NCI-H2107 treated with DMSO at 0.1 percent for 48 hours (cell line): ENCODE results near the gene KRTAP10-1.
"Not testable (repeated sequence)": the region's sequence is repeated elsewhere in the genome, so short reads cannot be mapped to it uniquely, and the experiment has no call there.

ENCODE experiments used
- DNase-seq: peaks from one replicate; lab custom pipeline; 2025; ENCODE audit not compliant: unreplicated experiment; lab: John Stamatoyannopoulos, UW

Gene KRTAP10-1

DNA sequence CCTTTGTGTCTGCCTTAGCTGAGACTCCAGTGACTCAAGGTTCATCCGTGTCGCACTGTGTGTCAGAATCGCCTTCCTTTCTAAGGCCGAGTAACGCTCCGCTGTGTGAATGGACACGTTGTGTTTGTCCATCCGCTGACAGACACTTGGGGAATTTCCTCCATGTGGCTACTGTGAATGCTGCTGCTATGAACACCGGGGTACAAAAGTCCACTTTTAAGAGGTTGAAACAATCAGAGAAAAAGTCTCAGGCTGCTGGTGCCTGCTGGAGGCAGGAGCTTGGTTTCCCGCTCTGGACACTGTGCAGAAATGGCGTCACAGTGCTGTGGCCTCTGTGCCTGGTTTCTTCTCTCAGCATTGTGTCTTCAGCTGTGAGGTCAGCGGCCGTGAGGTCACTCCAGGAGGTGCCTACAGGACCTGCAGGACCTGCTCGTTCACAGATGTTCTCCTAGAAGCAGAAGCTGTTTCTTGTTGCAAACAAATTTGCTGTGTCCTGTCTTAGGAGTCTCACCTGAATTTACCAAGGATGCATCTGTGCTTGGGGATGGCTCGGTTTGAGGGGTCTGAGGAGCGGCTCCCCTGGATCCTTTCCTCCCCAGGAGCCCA is 34.2 kb downstream of the KRTAP10-1 start:
- no peak for DNase-seq

DNA sequence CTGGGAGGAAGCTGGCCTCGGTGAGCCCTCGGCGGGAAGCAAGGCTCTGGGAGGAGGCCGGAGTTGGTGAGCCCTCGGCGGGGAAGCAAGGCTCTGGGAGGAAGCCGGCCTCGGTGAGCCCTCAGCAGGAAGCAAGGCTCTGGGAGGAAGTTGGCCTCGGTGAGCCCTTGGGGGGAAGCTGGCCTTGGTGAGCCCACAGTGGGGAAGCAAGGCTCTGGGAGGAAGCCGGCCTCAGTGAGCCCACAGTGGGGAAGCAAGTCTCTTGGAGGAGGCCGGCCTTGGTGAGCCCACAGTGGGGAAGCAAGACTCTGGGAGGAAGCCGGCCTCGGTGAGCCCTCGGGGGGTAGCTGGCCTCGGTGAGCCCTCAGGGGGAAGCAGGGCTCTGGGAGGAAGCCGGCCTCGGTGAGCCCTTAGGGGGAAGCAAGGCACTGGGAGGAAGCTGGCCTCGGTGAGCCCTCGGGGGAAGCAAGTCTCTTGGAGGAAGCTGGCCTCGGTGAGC is 36.0 kb downstream of the KRTAP10-1 start:
- DNase-seq, result no peak

DNA sequence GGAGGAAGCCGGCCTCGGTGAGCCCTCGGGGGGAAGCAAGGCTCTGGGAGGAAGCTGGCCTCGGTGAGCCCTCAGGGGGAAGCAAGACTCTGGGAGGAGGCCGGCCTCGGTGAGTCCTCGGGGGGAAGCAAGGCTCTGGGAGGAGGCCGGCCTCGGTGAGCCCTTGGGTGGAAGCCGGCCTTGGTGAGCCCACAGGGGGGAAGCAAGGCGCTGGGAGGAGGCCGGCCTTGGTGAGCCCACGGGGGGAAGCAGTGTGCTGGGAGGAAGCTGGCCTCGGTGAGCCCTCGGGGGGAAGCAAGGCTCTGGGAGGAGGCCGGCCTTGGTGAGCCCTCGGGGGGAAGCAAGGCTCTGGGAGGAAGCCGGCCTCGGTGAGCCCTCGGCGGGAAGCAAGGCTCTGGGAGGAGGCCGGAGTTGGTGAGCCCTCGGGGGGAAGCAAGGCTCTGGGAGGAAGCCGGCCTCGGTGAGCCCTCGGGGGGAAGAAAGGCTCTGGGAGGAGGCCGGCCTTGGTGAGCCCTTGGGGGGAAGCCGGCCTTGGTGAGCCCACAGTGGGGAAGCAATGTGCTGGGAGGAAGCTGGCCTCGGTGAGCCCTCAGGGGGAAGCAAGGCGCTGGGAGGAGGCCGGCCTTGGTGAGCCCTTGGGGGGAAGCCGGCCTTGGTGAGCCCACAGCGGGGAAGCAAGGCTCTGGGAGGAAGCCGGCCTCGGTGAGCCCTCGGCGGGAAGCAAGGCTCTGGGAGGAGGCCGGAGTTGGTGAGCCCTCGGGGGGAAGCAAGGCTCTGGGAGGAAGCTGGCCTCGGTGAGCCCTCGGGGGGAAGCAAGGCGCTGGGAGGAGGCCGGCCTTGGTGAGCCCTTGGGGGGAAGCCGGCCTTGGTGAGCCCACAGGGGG is 36.7 kb downstream of the KRTAP10-1 start:
- DNase-seq, result not testable (repeated sequence)

DNA sequence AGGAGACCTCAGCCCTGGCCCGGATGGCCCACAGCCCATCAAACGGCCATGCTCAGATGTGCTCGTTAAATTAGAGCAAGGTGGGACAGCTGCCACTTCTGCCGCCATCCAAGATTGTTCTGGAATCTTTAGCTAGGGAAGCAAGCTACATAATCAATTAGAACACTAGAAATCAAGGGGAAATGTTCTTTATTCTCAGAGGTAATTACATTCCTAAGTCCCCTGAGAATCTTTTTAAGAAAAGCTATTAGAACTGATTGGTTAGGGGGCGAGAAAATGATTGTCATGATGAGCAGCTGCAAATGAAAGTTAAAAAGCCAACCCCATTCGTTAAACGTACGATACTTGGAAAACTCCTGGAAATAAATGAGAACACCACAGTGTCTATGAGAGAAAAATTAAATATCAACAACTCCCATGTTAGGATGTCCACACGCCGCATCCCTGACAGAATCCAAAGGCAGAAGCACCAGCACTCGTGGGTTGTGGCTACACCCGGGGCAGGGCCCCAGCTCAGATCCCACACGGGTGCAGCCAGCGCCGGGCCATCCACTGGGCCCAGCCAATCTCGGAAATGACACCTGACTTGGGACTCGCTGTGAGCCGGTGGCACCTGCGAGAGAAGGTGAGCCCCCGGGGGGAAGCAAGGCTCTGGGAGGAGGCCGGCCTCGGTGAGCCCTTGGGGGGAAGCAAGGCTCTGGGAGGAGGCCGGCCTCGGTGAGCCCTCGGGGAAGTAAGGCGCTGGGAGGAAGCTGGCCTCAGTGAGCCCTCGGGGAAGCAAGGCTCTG is 37.6 kb downstream of the KRTAP10-1 start:
- no peak for DNase-seq

DNA sequence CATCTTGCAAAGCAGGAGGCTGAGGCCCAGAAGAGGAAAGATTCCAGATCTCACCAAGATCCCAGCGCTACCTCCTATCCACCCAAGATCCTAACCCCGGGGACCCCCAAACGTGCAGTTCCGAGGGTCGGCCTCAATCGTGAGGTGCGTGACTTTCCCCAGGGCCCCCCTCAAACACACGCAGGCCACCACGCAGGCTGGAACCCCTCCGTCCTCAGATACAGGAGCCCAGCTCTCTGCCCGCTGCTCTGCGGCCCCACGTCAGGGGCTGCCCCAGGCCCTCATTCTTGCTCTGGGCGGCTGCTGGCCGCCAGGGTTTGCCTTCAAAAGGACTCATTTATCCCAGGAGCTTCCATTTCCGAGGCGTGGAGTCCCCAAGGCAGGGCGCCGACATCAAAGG is 39.9 kb downstream of the KRTAP10-1 start:
- no peak for DNase-seq

DNA sequence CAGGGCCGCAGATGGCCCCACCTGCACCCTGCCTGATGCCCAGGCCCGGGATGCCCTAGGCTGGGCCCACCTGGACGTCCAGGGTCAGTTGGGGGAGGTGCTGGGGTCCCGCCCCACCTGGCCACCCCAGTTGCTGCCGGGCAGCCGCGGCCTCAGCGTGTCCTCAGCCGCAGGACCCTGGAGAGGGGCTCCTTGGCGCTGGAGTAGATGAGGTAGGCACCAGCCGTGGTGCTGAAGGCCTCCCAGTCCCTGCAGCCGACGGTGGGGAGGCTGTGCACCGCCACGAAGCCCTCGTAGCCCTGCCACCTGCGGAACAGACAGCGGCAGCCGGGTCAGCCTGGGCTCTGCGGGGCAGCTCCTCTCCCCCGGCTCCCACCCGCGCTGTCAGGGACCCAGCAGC is 40.4 kb downstream of the KRTAP10-1 start:
- no peak for DNase-seq

DNA sequence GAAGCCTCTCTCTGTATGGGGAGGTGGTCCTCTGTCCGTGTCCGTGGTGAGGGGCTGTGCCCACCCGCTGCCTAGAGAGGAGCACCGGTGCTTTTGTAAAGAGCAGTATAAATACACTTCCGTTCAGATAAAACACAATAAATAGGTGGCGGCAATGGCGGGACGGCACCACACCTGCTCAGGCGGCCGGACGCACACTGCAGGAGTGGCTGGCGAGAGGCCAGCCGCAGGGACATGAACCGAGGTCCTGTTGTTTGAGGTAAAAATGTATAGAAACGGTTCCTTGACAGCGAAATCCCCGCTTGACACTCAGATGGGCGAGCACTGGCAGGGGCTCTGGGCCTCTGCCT is 40.8 kb downstream of the KRTAP10-1 start:
- no peak for DNase-seq

DNA sequence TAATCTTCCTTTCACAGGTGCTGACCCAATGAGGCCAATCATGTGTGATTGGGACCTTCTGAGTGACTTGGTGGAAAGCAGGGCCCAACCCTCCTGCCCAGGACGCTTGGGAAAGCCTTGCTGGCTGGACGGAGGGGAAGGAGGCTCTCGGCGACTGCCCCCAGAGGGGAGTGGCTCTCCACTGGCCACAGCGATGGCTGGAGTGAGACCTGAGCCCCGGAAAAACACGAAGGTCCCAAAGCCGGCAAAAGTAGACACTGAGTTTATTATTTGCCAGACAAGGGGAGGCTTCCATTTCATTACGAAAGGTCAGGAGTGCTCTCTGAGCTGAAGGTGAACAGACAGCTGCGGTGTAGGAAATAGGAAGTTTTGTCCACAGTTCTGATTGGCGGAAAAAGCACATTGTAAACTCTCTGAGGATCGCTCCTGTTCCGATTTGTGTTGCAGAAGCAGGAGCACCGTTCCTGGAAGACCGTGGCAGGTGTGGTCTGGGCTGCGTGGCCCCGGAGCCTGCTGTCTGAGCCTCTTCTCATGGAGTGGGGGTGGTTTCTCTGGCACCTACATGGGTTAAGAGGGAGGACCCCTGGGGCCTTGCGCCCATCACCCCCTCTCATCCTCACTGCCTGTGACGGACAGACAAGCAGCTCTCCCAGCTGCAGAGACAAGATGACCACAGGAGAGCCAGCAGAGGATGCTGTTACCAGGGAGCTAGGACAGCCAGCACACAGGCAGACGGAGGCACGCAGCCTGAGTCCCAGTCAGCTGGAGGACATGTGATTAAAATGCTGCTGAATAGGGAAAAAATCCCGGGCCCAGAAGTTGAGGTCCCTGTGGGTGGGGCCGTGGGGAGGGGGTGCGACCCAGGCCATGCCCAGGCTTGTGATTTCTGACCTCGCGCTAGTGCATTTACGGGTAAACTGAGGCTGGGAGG is 41.5 kb downstream of the KRTAP10-1 start:
- peak; percentile 42 for DNase-seq

DNA sequence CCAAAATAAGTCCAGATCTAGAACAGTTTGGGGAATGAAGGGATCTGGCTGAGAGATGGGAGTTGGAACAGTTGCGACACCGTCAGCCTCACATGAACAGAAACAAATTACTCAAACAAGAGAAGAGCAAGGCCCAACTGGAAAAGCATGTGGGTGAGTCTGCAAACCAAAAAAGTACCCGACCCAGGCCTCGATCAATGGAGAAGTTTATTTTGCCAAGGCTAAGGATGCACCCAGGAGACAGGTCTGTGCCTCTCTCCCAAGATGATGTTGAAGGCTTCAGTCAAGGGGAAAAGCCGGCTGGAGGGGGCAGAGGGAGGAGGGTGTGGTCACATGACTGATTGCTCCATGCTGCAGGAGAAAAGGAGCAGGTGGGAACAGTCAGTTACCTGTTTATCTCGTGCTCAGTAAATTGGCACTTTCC is 42.3 kb downstream of the KRTAP10-1 start:
- DNase-seq, result peak; percentile 91

DNA sequence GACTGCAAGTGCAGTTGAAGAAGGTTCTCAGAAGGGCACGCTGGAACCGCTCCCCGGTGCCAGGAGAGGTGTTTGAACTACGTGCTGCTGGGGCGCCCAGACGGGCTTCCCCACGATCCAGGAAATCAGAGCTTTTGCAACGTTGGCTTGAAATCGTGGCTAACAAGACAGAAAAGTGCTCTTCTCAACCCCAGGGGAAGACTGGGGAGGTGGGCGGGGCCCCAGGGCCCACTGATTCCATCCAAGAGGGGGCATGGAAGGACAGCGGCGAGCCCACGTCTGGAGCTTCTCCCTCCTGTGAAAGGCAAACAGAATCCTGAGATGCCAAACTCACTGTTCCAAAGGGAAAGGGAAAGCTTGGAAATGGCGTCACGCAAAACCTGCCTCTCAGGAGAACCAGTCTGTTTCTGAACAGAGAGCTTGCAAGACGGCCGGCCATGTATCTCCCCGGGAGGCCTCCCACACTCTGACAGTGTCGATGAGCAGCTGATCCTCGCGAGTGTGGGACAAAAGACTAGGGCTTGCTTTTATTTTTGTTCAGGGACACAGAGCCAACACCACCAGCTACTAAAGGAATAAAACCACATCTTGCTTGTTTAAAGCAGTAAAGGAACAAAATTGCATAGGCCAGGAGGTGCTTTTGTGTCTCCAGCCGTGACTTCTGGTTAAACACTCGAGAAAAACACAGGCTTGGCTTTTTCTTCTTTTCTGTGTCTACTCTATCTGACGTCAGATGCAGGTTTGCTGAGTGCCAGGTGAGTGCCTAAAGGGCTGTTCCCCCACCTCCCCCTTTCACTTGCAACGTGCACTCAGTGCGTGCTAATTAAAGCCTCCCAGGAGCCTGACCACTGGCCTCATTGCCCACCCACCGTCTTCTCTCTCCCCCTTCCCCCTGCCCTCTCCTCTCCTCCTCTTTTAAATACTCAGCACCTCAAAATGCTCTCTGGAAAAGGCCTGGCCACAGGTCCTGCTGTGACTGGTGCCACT is 43.1 kb downstream of the KRTAP10-1 start:
- DNase-seq, result peak; percentile 95

DNA sequence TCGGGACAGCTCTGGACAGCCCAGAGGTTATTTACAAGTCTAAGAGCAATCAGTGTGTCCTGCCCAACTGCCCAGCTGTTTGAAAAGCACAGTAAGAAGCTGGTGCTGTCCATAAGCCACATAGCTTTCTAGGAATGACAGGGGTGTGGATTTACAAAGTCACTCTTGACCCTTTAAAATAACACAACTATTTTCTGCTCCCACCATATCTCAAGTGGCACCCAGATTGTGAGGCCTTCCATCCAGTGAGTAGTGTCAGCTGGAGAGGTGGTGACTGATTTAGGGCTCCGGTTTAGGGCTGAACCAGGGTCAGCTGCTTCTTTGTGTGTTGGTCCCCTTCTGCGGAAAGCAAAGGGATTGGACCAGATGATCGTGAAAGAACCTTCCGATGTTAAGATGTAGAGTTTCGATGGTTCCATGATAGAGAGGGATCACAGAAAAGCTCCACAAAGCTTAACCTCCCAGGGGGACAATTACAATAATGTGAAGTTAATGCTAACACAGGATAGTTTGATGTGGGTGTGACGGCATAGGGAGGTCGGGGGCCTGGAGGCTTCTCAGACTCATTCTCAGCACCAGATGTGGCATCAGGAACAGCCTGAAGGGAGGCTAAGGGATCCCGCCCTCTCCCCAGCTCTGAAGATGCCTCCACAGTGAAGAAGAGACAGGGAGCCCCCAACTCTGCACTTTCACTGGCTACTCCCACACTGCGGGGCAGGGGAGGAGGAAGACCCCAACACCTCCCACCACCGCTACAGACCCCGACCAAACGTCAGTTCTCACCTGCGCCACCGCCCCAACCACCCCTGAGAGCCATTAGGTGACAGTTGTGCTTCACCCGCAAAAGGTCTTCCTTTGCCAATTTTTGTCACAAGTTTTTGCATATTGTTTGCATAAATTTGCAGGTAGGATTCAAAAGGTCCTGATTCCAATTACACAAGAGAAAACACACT is 44.1 kb downstream of the KRTAP10-1 start:
- no peak for DNase-seq

DNA sequence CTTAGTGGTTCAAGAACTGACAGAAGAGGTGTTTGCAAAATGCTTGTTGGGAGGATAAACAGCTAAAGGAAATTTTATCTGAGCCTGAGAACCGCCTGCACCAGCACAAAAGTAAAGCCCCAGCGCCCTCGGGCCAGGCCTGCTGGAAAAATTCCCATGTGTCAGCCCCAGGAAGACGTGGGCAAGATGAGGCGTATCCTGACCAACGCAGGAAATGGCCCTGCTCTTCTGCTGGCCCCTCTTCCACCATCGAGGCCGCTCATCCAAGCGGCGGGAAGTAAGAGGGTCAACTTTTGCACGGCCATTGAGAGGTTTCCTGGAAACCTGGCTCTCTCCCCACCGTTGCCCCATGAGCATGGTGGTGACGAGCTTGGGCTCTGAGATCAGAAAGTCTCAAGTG is 45.0 kb downstream of the KRTAP10-1 start:
- DNase-seq, result no peak

DNA sequence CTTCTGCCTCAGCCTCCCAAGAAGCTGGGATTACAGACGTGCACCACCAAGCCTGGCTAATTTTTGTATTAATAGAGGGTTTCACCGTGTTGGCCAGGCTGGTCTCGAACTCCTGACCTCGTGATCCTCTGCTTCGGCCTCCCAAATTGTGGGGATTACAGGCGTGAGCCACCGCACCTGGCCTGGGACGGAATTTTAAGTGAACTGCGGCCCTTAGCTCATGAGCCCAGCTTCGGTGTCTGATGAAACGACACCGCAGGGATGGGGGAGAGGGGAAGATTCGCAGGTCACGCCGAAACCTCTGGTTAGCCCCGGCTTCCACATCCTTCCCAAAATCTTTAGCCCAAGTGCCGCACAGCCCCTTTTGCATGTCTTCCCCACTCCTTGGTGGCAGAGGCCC is 45.6 kb downstream of the KRTAP10-1 start:
- no peak for DNase-seq

DNA sequence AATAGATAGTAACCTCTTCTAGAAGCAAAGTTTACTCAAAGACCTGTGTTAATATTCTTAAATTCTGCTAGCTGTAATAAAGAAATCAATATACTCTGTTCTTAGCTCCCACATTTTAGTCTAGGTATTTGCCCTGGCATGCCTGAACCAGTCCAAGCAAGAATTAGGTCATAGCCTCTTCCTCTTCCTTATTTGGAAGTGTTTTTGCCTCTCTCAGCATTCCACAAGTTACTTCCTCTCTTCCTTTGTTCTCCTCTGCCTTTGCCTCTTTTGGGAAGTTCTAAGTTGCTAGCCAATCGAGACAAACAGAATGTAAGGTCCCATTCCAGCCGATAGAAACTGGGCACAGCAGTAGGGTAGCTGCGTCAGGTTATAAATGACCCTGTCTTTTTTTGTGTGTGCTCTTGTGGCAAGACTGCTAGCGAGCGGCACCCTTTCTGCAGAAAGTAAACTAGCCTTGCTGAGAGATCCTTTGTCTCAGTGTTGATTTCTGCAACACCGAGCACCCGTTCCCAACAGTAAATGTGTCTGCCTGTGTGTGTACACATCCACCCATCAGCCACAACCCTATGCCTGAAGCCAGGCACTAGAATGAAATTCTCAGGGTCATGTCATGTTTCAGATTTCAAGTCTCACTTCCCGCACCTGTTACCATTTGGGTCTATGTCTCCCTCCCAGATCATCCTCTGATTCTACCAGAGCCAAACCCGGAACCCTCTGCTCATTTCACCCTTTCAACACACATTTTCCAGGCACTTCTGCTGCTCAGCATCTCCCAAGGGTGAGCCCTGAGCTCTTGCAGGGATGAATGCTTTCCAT is 47.2 kb downstream of the KRTAP10-1 start:
- no peak for DNase-seq

DNA sequence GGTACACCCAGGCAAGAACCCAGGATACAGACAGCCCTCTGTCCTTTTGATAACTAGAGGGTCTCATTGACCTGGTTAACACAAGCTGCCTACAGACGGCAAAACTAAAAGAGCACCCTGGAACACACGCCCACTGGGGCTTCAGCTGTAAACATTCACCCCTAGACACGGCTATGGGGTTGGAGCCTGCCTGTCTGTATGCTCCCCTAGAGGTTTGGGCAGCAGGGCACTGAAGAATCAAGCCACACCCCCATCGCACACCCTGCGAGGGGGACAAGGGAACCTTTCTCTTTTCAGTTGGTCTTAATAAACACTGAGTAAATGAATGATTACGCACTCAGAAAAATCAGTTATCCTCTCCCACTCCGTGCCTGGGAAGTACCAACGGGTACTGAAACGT is 49.2 kb downstream of the KRTAP10-1 start:
- DNase-seq, result no peak

DNA sequence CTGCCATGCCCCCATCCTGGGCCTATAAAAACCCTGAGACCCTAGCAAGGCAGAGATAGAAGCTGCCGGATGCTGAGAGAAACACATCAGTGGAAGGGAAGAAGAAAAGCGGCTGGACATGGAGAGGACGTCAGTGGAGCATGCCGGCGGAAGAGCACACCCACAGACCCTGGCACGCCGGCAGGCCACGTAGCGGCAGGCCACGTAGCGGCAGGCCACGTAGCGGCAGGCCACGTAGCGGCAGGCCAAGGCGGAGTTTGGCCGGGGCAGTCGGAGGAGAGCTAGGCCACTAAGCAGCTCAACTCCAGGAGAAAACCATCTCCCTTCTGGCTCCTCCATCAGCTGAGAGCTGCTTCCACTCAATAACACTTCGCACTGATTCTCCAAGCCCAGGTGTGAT is 49.6 kb downstream of the KRTAP10-1 start:
- no peak for DNase-seq

DNA sequence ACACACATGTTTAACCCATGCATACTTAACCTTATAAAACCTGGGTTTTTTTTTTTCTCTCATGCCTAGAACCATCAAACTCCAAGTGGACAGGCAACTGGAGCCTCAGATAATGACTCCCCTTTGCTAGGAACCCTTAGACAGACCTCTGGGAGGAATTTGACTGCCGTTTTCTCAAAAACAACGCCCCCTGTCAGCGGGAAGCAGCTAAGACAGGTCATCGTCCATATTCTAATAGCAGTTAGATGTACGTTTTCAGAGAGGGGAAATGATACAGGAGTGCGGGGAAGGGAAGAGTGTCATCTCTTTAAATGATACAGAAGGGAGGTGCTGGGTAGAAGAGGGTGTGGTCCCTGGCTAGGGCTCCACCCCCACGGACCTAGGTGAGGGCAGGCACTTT is 50.0 kb downstream of the KRTAP10-1 start:
- DNase-seq, result no peak
